IPS-20b (cell line): Measurements from ENCODE around the gene ZNF423.

Source experiments
- H3K27ac ChIP-seq: one replicate; pipeline ENCODE4 v1.5.1; 2013; ENCODE audit warnings: low read length
- H3K27me3 ChIP-seq: 2 replicates; pipeline ENCODE4 v1.6.1; 2013; ENCODE audit warnings: mild to moderate bottlenecking, low read length, inconsistent platforms; ENCODE audit not compliant: insufficient read depth
- H3K36me3 ChIP-seq: 2 replicates; pipeline ENCODE4 v1.6.1; 2013; ENCODE audit warnings: low read depth, mild to moderate bottlenecking, inconsistent platforms, low read length, moderate library complexity; ENCODE audit not compliant: insufficient read depth
- H3K4me1 ChIP-seq: 2 replicates; pipeline ENCODE4 v1.6.1; 2013; ENCODE audit warnings: mild to moderate bottlenecking, control low read depth, inconsistent platforms, low read length, moderate library complexity; ENCODE audit not compliant: insufficient read depth
- H3K4me3 ChIP-seq: 2 replicates; pipeline ENCODE4 v1.5.1; 2013; ENCODE audit warnings: mild to moderate bottlenecking, low read length, inconsistent platforms
- H3K9ac ChIP-seq: 2 replicates; pipeline ENCODE4 v1.6.1; 2013; ENCODE audit warnings: low read depth, mild to moderate bottlenecking, inconsistent platforms, low read length, moderate library complexity
- H3K9me3 ChIP-seq: 2 replicates; pipeline ENCODE4 v1.6.1; 2013; ENCODE audit warnings: mild to moderate bottlenecking, low read depth, low read length, inconsistent platforms; ENCODE audit not compliant: insufficient read depth

ZNF423 gene

DNA sequence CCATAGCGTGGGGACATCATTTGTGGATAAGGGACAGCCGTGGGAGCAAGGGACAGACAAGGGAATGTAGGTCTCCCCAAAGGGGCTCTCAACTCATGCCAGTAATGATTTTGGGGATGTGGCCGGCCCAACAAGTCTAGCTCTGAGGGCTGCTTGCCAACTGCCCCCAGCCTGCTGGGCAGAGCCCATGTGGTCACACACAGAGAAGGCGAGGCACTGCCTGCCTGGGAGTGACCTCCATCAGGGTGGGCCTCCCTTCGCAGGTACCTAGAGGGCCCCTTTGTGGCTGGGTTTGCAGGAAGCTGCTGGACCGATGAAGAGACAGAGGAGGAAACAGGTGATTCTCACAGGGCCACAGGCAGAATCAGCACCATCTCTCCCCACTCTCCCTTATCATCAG, 305.2 kb downstream of the ZNF423 start:
- Histone ChIP-seq H3K4me1 (peaks cover 9% of the 10 kb centered on the region; the same call in 1 of the 2 replicates), H3K4me3 (no peak overlapping the region), H3K27ac (no peak overlapping the region), H3K27me3 (no peaks in the 10 kb centered on the region), H3K36me3 (no peaks in the 10 kb centered on the region), H3K9me3 (no peaks in the 10 kb centered on the region), H3K9ac (no peak overlapping the region)

- Histone ChIP-seq H3K4me3 (no peak overlapping the region), H3K36me3 (no peaks in the 10 kb centered on the region), H3K27ac (no peak overlapping the region), H3K9ac (no peak overlapping the region), H3K4me1 (peaks cover 12% of the 10 kb centered on the region; the same call in 1 of the 2 replicates), H3K9me3 (no peaks in the 10 kb centered on the region), H3K27me3 (no peaks in the 10 kb centered on the region)
Measured at GRCh38 chr16:49550140-49550539, 305.8 kb downstream of the ZNF423 start.

DNA sequence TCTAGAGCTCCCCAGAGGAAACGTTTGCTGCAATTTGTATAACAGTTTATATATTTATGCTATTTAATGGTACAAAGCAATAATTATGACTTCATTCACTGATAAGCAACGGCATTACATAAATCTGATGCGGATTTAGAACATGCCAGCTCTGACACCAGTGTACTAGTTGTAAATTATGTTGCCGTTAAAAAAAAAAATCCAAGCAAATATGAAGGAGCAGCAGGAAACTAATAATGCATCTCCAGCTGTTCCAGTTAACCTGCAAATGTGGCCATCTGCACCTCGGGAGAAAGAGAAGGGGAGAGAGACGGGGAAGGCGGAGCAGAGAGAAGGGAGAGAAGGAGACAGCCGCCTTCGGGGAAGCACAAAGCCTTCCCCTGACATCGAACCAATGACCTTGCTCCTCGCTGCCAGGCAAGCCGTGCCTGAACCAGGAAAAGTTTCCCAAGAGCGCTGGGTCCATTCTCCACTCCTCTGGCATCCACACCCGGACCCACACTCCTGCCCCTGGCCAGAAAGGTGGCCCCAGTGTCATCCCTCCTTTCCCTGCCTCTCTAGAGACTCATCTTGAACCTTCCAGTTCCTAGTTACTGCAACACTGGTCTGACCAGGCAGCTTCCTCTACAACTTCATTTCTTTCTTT, 307.5 kb downstream of the ZNF423 start:
- no peak overlapping the region for H3K27ac ChIP-seq
- no peaks in the 10 kb centered on the region for H3K36me3 ChIP-seq
- no peak overlapping the region for H3K4me3 ChIP-seq
- no peaks in the 10 kb centered on the region for H3K27me3 ChIP-seq
- H3K9ac ChIP-seq = no peak overlapping the region
- no peaks in the 10 kb centered on the region for H3K9me3 ChIP-seq
- peaks cover 12% of the 10 kb centered on the region; the same call in 1 of the 2 replicates for H3K4me1 ChIP-seq

DNA sequence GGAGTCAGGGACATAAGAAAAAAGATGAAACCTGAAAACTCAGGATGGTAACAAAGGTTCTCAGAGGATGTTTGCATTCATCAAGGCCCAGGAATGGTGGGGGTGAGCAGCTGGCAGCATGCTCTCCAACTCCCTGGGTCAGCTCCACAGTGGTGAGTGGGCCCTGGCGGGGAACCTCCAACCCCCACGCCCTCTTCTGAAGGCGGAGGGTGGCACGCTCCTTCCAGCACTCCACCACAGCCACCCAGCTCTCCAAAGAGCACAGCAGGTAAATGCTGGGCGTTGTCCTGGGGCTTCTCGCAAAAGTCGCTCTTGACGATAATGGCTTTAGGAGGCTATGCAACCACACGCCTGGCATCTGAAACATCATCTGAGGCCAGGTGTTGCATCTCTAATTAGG, 308.5 kb downstream of the ZNF423 start:
- Histone ChIP-seq H3K36me3 (no peaks in the 10 kb centered on the region), H3K27me3 (no peaks in the 10 kb centered on the region), H3K4me3 (no peak overlapping the region), H3K4me1 (peaks cover 12% of the 10 kb centered on the region; the same call in 1 of the 2 replicates), H3K9ac (no peak overlapping the region), H3K27ac (no peak overlapping the region), H3K9me3 (no peaks in the 10 kb centered on the region)

DNA sequence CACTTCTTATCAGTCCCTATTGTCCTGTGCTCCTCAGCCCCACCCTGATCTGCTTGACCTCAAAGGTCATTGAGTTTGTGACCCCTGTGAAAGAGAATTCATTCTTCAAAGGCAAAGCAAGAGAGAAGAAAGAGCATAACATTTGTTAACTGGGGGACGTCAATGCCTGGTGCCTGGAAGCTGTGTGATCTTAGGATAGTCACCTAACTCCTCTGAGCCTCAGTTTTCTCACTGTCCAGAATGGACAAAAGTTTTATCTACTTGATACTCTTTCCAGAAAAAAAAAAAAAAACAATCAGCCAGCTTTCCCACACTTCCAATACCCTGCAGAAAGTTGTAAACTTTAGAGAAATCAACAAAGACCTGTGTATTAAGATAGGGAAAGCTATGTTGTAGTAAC, 309.2 kb downstream of the ZNF423 start:
- no peaks in the 10 kb centered on the region for H3K9me3 ChIP-seq
- no peak overlapping the region for H3K4me3 ChIP-seq
- H3K9ac ChIP-seq = no peak overlapping the region
- peaks cover 12% of the 10 kb centered on the region; the same call in 1 of the 2 replicates for H3K4me1 ChIP-seq
- H3K27me3 ChIP-seq = no peaks in the 10 kb centered on the region
- no peaks in the 10 kb centered on the region for H3K36me3 ChIP-seq
- H3K27ac ChIP-seq = no peak overlapping the region

GRCh38 chr16:49545741-49546448, 310.0 kb downstream of the ZNF423 start:
- Histone ChIP-seq H3K36me3 (no peaks in the 10 kb centered on the region), H3K9me3 (no peaks in the 10 kb centered on the region), H3K9ac (no peak overlapping the region), H3K27me3 (no peaks in the 10 kb centered on the region), H3K27ac (no peak overlapping the region), H3K4me1 (peaks cover 12% of the 10 kb centered on the region; the same call in 1 of the 2 replicates), H3K4me3 (no peak overlapping the region)

- H3K9me3 ChIP-seq = no peaks in the 10 kb centered on the region
Measured at GRCh38 chr16:49545243-49545642, 310.7 kb downstream of the ZNF423 start.

GRCh38 chr16:49544828-49545227, 311.1 kb downstream of the ZNF423 start:
- Histone ChIP-seq H3K9ac (no peak overlapping the region), H3K27ac (no peak overlapping the region), H3K4me3 (no peak overlapping the region), H3K27me3 (no peaks in the 10 kb centered on the region), H3K36me3 (no peaks in the 10 kb centered on the region), H3K9me3 (no peaks in the 10 kb centered on the region), H3K4me1 (peaks cover 12% of the 10 kb centered on the region; the same call in 1 of the 2 replicates)

More at GRCh38 chr16:49545243-49545642, 310.7 kb downstream of the ZNF423 start:
- Histone ChIP-seq H3K27me3 (no peaks in the 10 kb centered on the region), H3K4me3 (no peak overlapping the region), H3K36me3 (no peaks in the 10 kb centered on the region), H3K4me1 (peaks cover 12% of the 10 kb centered on the region; the same call in 1 of the 2 replicates), H3K9ac (no peak overlapping the region), H3K27ac (no peak overlapping the region)

GRCh38 chr16:49543631-49543946, 312.3 kb downstream of the ZNF423 start:
- no peaks in the 10 kb centered on the region for H3K9me3 ChIP-seq
- no peaks in the 10 kb centered on the region for H3K36me3 ChIP-seq
- H3K4me3 ChIP-seq = no peak overlapping the region
- no peak overlapping the region for H3K27ac ChIP-seq
- no peak overlapping the region for H3K9ac ChIP-seq
- H3K4me1 ChIP-seq = peaks cover 12% of the 10 kb centered on the region; the same call in 1 of the 2 replicates
- no peaks in the 10 kb centered on the region for H3K27me3 ChIP-seq

DNA sequence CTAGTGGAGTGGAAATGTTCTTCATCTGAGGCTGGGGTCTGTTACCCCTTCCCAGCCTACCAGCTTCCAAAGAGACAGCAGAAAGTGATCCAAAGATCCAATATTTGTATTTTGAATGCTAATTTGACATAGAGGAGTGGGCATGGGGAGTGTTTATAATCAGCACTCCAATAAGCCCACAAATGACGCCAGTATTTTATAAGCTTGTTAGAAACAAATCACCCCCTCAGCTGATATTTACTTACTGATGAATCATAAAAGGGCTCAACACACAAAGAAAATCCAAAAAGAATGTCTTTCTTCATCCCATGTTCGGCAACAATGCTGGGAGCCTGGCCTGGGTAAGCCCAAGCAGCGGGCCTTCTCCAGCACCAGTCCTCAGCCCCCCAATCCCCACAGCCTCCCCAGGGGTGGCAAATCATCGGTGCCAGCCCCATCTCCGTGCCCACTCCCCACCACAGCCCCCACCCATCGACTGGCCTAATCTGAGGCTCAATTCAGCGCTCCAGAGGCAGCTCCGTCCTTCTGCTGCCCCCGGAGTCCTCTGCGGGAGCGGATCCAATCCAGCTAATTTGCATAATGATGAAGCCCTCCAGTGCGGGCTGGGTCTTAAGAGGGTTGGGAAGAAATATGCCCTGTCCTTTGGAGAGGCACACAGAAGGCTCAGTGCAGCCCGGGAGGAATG, 312.8 kb downstream of the ZNF423 start:
- Histone ChIP-seq H3K27me3 (no peaks in the 10 kb centered on the region), H3K4me1 (peaks cover 12% of the 10 kb centered on the region; the same call in 1 of the 2 replicates), H3K9ac (no peak overlapping the region), H3K4me3 (no peak overlapping the region), H3K9me3 (no peaks in the 10 kb centered on the region), H3K36me3 (no peaks in the 10 kb centered on the region), H3K27ac (no peak overlapping the region)

GRCh38 chr16:49542391-49542891, 313.5 kb downstream of the ZNF423 start:
- H3K27ac ChIP-seq = no peak overlapping the region
- H3K36me3 ChIP-seq = no peaks in the 10 kb centered on the region

More at GRCh38 chr16:49542391-49542891, 313.5 kb downstream of the ZNF423 start:
- Histone ChIP-seq H3K9me3 (no peaks in the 10 kb centered on the region), H3K4me3 (no peak overlapping the region), H3K9ac (no peak overlapping the region), H3K4me1 (peaks cover 12% of the 10 kb centered on the region; the same call in 1 of the 2 replicates), H3K27me3 (no peaks in the 10 kb centered on the region)
